Measurements from ENCODE around the gene DTNA. TPM values are rescaled to one million over a fixed set of nuclear protein-coding genes. Genes with fewer than 3 reads are reported as not detected.

The DTNA gene
- total RNA-seq, 1 experiment from 2014 or later = 0.77 TPM

GRCh38 chr18:34773378-34773777, 63.3 kb downstream of the DTNA start:
- Histone ChIP-seq H3K4me3 (ENCODE audit: low read depth in 2 of 2, low read length in 2 of 2) (no peak overlapping the region), H3K4me1 (ENCODE audit: control insufficient read depth, insufficient read depth, low read length) (no peaks in the 10 kb centered on the region), H3K27ac (ENCODE audit: low read length) (no peak overlapping the region), H3K9me3 (ENCODE audit: control insufficient read depth, insufficient read depth, low read depth, low read length) (no peaks in the 10 kb centered on the region), H3K36me3 (ENCODE audit: control insufficient read depth, insufficient read depth, low read length) (no peaks in the 10 kb centered on the region), H3K27me3 (ENCODE audit: control insufficient read depth, insufficient read depth, low read length) (no peaks in the 10 kb centered on the region)
- no peak for TF ChIP-seq TCF7L2 (IDR thresholded peaks at IDR 0.05; ENCODE audit: low read depth, low read length)
- TF ChIP-seq POLR2AphosphoS5 (IDR thresholded peaks at IDR 0.05; ENCODE audit: low read depth, low read length) = no peak
- no peak for TF ChIP-seq CTCF (IDR thresholded peaks at IDR 0.05)
- no peak for TF ChIP-seq SIN3A (IDR thresholded peaks at IDR 0.05; ENCODE audit: borderline replicate concordance, insufficient read depth, low read depth, low read length)
- no peak for TF ChIP-seq REST (IDR thresholded peaks at IDR 0.05; ENCODE audit: insufficient read depth in 1 of 2, low read depth in 2 of 2, low read length in 1 of 2)
- POLR2A ChIA-PET = no interaction called here
- in situ Hi-C loops (cut with HindIII; ENCODE audit: low pct_unique_long_range_greater_than_20kb, low sequenced_read_pairs) (no loop called here), intact Hi-C loops (cut with micrococcal nuclease; ENCODE audit: unreplicated experiment) (no loop called here)
- no TSS peak for BruUV-seq (replicated peaks)
- DNase-seq (ENCODE audit: low read depth, low spot score) (no peak), ATAC-seq (no peak)
- CTCF ChIA-PET = no interaction called here

- Histone ChIP-seq H3K27me3 (ENCODE audit: control insufficient read depth, insufficient read depth, low read length) (no peaks in the 10 kb centered on the region), H3K27ac (ENCODE audit: low read length) (no peak overlapping the region), H3K9me3 (ENCODE audit: control insufficient read depth, insufficient read depth, low read depth, low read length) (no peaks in the 10 kb centered on the region), H3K4me1 (ENCODE audit: control insufficient read depth, insufficient read depth, low read length) (no peaks in the 10 kb centered on the region), H3K4me3 (ENCODE audit: low read depth in 2 of 2, low read length in 2 of 2) (no peak overlapping the region), H3K36me3 (ENCODE audit: control insufficient read depth, insufficient read depth, low read length) (no peaks in the 10 kb centered on the region)
- ChIA-PET CTCF (no interaction called here), POLR2A (no interaction called here)
- BruUV-seq (replicated peaks) = no TSS peak
- TF ChIP-seq SIN3A (IDR thresholded peaks at IDR 0.05; ENCODE audit: borderline replicate concordance, insufficient read depth, low read depth, low read length) (no peak), TCF7L2 (IDR thresholded peaks at IDR 0.05; ENCODE audit: low read depth, low read length) (no peak), REST (IDR thresholded peaks at IDR 0.05; ENCODE audit: insufficient read depth in 1 of 2, low read depth in 2 of 2, low read length in 1 of 2) (no peak), POLR2AphosphoS5 (IDR thresholded peaks at IDR 0.05; ENCODE audit: low read depth, low read length) (no peak), CTCF (IDR thresholded peaks at IDR 0.05) (no peak)
- intact Hi-C loops (cut with micrococcal nuclease; ENCODE audit: unreplicated experiment) (no loop called here), in situ Hi-C loops (cut with HindIII; ENCODE audit: low pct_unique_long_range_greater_than_20kb, low sequenced_read_pairs) (no loop called here)
- no peak for DNase-seq (ENCODE audit: low read depth, low spot score)
- no peak for ATAC-seq
Measured at GRCh38 chr18:34773961-34774766, 64.1 kb downstream of the DTNA start.

Measured in Panc1 (cell line).